ENCODE results near the gene CHPF. TPM values are rescaled to one million over a fixed set of nuclear protein-coding genes. Genes with fewer than 3 reads are reported as not detected.
A peak's percentile ranks its signal among the peaks of the same experiment; 100 is the strongest.

Gene CHPF
- total RNA-seq, 5 donors from 2014 or later (not counting 1 experiment from before 2014, with no cell fraction given): 5.0 to 12.8 (median 10.8) TPM

- POLR2A ChIA-PET: interaction anchor here in 1 of 2 donors (0.7 kb wide), 1 partner anchor 15 kb away, joined by 5 read pairs; no protein-coding TSS in a partner anchor
- H3K4me3 Mint-ChIP-seq: peak overlapping the region in 1 of 3 donors; percentile 77
- Histone ChIP-seq H3K27ac (ENCODE audit: low read length) (no peak overlapping the region), H3K27me3 (replicated peaks in 1 of 2; ENCODE audit: control insufficient read depth in 2 of 2, extremely low read depth in 1 of 2, insufficient read depth in 2 of 2, low read length in 1 of 2) (peaks cover 8 to 75% of the 10 kb centered on the region in 2 experiments), H3K9me3 (no peaks in the 10 kb centered on the region), H3K36me3 (ENCODE audit: control insufficient read depth in 2 of 2, extremely low read depth in 1 of 2, insufficient read depth in 1 of 2, low read length in 1 of 2) (peaks cover 3 to 22% of the 10 kb centered on the region in 2 donors), H3K4me1 (ENCODE audit: control insufficient read depth in 1 of 2, extremely low read depth in 1 of 2, insufficient read depth in 2 of 2, low read length in 2 of 2) (peaks cover 3 to 23% of the 10 kb centered on the region in 2 experiments), H3K4me3 (ENCODE audit: control insufficient read depth in 1 of 2, extremely low read depth in 1 of 2, low read length in 1 of 2) (no peak overlapping the region)
- peaks cover 27% of the 10 kb centered on the region for H3K36me3 Mint-ChIP-seq
- peak; percentile 25 to 46 (median 32) for ATAC-seq (replicated peaks in 1 of 4)
- no peaks in the 10 kb centered on the region for H3K9me3 Mint-ChIP-seq
- peaks cover 24 to 30% (median 26%) of the 10 kb centered on the region in 3 donors for H3K4me1 Mint-ChIP-seq
- peaks cover 44 to 53% of the 10 kb centered on the region in 2 donors for H3K27me3 Mint-ChIP-seq
- H3K27ac Mint-ChIP-seq: peak overlapping the region in 1 of 2 donors; percentile 12
- CTCF ChIA-PET: interaction anchor here (0.6 to 2.0 kb wide), 3 partner anchors 10 to 21 kb away, joined by 3 to 5 read pairs (median 4); partner anchors contain the start of gene GMPPA (in 1 of the 2)
- DNase-seq: no peak
- no CpG with 5 or more reads among the region's 14 CpGs for WGBS (ENCODE audit: insufficient coverage)
Measured at GRCh38 chr2:219508971-219509779, 34.4 kb downstream of the CHPF start.

- H3K9me3 Mint-ChIP-seq: no peaks in the 10 kb centered on the region
- Histone ChIP-seq H3K9me3 (no peaks in the 10 kb centered on the region), H3K4me3 (ENCODE audit: control insufficient read depth in 1 of 2, extremely low read depth in 1 of 2, low read length in 1 of 2) (no peak overlapping the region), H3K4me1 (ENCODE audit: control insufficient read depth in 1 of 2, extremely low read depth in 1 of 2, insufficient read depth in 2 of 2, low read length in 2 of 2) (peaks cover 3 to 18% of the 10 kb centered on the region in 2 experiments), H3K27ac (ENCODE audit: low read length) (no peak overlapping the region), H3K27me3 (replicated peaks in 1 of 2; ENCODE audit: control insufficient read depth in 2 of 2, extremely low read depth in 1 of 2, insufficient read depth in 2 of 2, low read length in 1 of 2) (peaks cover 8 to 72% of the 10 kb centered on the region in 2 experiments), H3K36me3 (ENCODE audit: control insufficient read depth in 2 of 2, extremely low read depth in 1 of 2, insufficient read depth in 1 of 2, low read length in 1 of 2) (peaks cover 6 to 29% of the 10 kb centered on the region in 2 donors)
- ChIA-PET CTCF (interaction anchor here (1.0 to 1.4 kb wide), 4 partner anchors 10 to 21 kb away, joined by 3 to 7 read pairs (median 4); partner anchors contain the start of gene GMPPA (in 1 of the 2)), POLR2A (no interaction called here)
- H3K27ac Mint-ChIP-seq: no peak overlapping the region
- DNase-seq (no peak), ATAC-seq (replicated peaks in 1 of 4) (no peak)
- H3K36me3 Mint-ChIP-seq: peaks cover 33% of the 10 kb centered on the region
- no peak overlapping the region for H3K4me3 Mint-ChIP-seq
- H3K27me3 Mint-ChIP-seq: peaks cover 36 to 45% of the 10 kb centered on the region in 2 donors
- no CpG with 5 or more reads among the region's 4 CpGs for WGBS (ENCODE audit: insufficient coverage)
- peaks cover 16 to 22% (median 18%) of the 10 kb centered on the region in 3 donors for H3K4me1 Mint-ChIP-seq
Measured at GRCh38 chr2:219508444-219508734, 35.2 kb downstream of the CHPF start.

- H3K27ac Mint-ChIP-seq: no peak overlapping the region
- CTCF ChIA-PET: interaction anchor here (1.1 to 1.4 kb wide), 3 partner anchors 12 to 22 kb away, joined by 3 to 7 read pairs (median 4); a partner anchor contains a TSS
- H3K27me3 ChIP-seq (replicated peaks in 1 of 2; ENCODE audit: control insufficient read depth in 2 of 2, extremely low read depth in 1 of 2, insufficient read depth in 2 of 2, low read length in 1 of 2): peaks cover 8 to 67% of the 10 kb centered on the region in 2 experiments
- peaks cover 31 to 40% of the 10 kb centered on the region in 2 donors for H3K27me3 Mint-ChIP-seq
- no peaks in the 10 kb centered on the region for H3K9me3 Mint-ChIP-seq
- H3K4me1 ChIP-seq (ENCODE audit: control insufficient read depth in 1 of 2, extremely low read depth in 1 of 2, insufficient read depth in 2 of 2, low read length in 2 of 2): peaks cover 3 to 18% of the 10 kb centered on the region in 2 experiments
- DNase-seq (no peak), ATAC-seq (replicated peaks in 1 of 4) (no peak)
- 100% methylated on average over 2 of the region's 8 CpGs for WGBS (ENCODE audit: insufficient coverage)
- H3K4me3 ChIP-seq (ENCODE audit: control insufficient read depth in 1 of 2, extremely low read depth in 1 of 2, low read length in 1 of 2): no peak overlapping the region
- peaks cover 12 to 17% (median 14%) of the 10 kb centered on the region in 3 donors for H3K4me1 Mint-ChIP-seq
- H3K36me3 Mint-ChIP-seq: peaks cover 36% of the 10 kb centered on the region
- H3K9me3 ChIP-seq: no peaks in the 10 kb centered on the region
- peaks cover 8 to 32% of the 10 kb centered on the region in 2 donors for H3K36me3 ChIP-seq (ENCODE audit: control insufficient read depth in 2 of 2, extremely low read depth in 1 of 2, insufficient read depth in 1 of 2, low read length in 1 of 2)
- POLR2A ChIA-PET: interaction anchor here in 1 of 2 donors (0.6 kb wide), 1 partner anchor 22 kb away, joined by 6 read pairs; no protein-coding TSS in a partner anchor
- no peak overlapping the region for H3K27ac ChIP-seq (ENCODE audit: low read length)
- H3K4me3 Mint-ChIP-seq: no peak overlapping the region
Measured at GRCh38 chr2:219507581-219508443, 35.8 kb downstream of the CHPF start.

GRCh38 chr2:219506802-219507526, 36.6 kb downstream of the CHPF start:
- H3K27ac Mint-ChIP-seq: no peak overlapping the region
- DNase-seq: no peak
- H3K9me3 ChIP-seq: no peaks in the 10 kb centered on the region
- WGBS (ENCODE audit: insufficient coverage): 100% methylated on average over 6 of the region's 17 CpGs
- ChIA-PET CTCF (interaction anchor here (1.1 to 1.4 kb wide), 4 partner anchors 10 to 23 kb away, joined by 3 to 7 read pairs (median 4); a partner anchor contains a TSS), POLR2A (interaction anchor here (0.5 to 0.7 kb wide), 3 partner anchors 22 to 800 kb away, joined by 3 to 9 read pairs (median 6); no protein-coding TSS in a partner anchor)
- H3K27me3 Mint-ChIP-seq: peaks cover 25 to 33% of the 10 kb centered on the region in 2 donors
- H3K27ac ChIP-seq (ENCODE audit: low read length): no peak overlapping the region
- peaks cover 39% of the 10 kb centered on the region for H3K36me3 Mint-ChIP-seq
- H3K4me3 ChIP-seq (ENCODE audit: control insufficient read depth in 1 of 2, extremely low read depth in 1 of 2, low read length in 1 of 2): no peak overlapping the region
- ATAC-seq (replicated peaks in 1 of 4): no peak
- peaks cover 3 to 18% of the 10 kb centered on the region in 2 experiments for H3K4me1 ChIP-seq (ENCODE audit: control insufficient read depth in 1 of 2, extremely low read depth in 1 of 2, insufficient read depth in 2 of 2, low read length in 2 of 2)
- H3K4me3 Mint-ChIP-seq: no peak overlapping the region
- no peaks in the 10 kb centered on the region for H3K9me3 Mint-ChIP-seq
- H3K36me3 ChIP-seq (ENCODE audit: control insufficient read depth in 2 of 2, extremely low read depth in 1 of 2, insufficient read depth in 1 of 2, low read length in 1 of 2): peaks cover 12 to 32% of the 10 kb centered on the region in 2 donors
- peaks cover 12 to 14% (median 12%) of the 10 kb centered on the region in 3 donors for H3K4me1 Mint-ChIP-seq
- H3K27me3 ChIP-seq (replicated peaks in 1 of 2; ENCODE audit: control insufficient read depth in 2 of 2, extremely low read depth in 1 of 2, insufficient read depth in 2 of 2, low read length in 1 of 2): peaks cover 2 to 58% of the 10 kb centered on the region in 2 experiments

GRCh38 chr2:219506153-219506801, 37.3 kb downstream of the CHPF start:
- peaks cover 21 to 28% of the 10 kb centered on the region in 2 donors for H3K27me3 Mint-ChIP-seq
- no peaks in the 10 kb centered on the region for H3K9me3 Mint-ChIP-seq
- Histone ChIP-seq H3K36me3 (ENCODE audit: control insufficient read depth in 2 of 2, extremely low read depth in 1 of 2, insufficient read depth in 1 of 2, low read length in 1 of 2) (peaks cover 15 to 32% of the 10 kb centered on the region in 2 donors), H3K27ac (ENCODE audit: low read length) (no peak overlapping the region), H3K4me1 (ENCODE audit: control insufficient read depth in 1 of 2, extremely low read depth in 1 of 2, insufficient read depth in 2 of 2, low read length in 2 of 2) (peaks cover 3 to 18% of the 10 kb centered on the region in 2 experiments), H3K27me3 (replicated peaks in 1 of 2; ENCODE audit: control insufficient read depth in 2 of 2, extremely low read depth in 1 of 2, insufficient read depth in 2 of 2, low read length in 1 of 2) (peaks cover 2 to 52% of the 10 kb centered on the region in 2 experiments), H3K9me3 (no peaks in the 10 kb centered on the region), H3K4me3 (ENCODE audit: control insufficient read depth in 1 of 2, extremely low read depth in 1 of 2, low read length in 1 of 2) (no peak overlapping the region)
- H3K4me1 Mint-ChIP-seq: peaks cover 12 to 16% (median 13%) of the 10 kb centered on the region in 3 donors
- ChIA-PET POLR2A (interaction anchor here in 1 of 2 donors (0.5 to 0.7 kb wide), 2 partner anchors 22 to 799 kb away, joined by 3 to 9 read pairs; no protein-coding TSS in a partner anchor), CTCF (interaction anchor here in 1 of 2 donors (1.2 kb wide), 1 partner anchor 9 kb away, joined by 3 read pairs; no protein-coding TSS in a partner anchor)
- peaks cover 39% of the 10 kb centered on the region for H3K36me3 Mint-ChIP-seq
- 91% methylated on average over 23 of the region's 23 CpGs for WGBS (ENCODE audit: insufficient coverage)
- ATAC-seq (replicated peaks in 1 of 4) (no peak), DNase-seq (no peak)
- no peak overlapping the region for H3K27ac Mint-ChIP-seq
- H3K4me3 Mint-ChIP-seq: no peak overlapping the region

All from T-cell (primary cell).